CD4-positive, CD25-positive, alpha-beta regulatory T cell (primary cell): Measurements from ENCODE around the gene NXN. TPM values are rescaled to one million over a fixed set of nuclear protein-coding genes. Genes with fewer than 3 reads are reported as not detected.

Source experiments
- ATAC-seq, 2 donors: fragments of 150-1000 bp; cut with Tn5 transposase; one replicate each; pipeline ENCODE4 v1.10.0; 2021; ENCODE audit warnings: low read depth in 2 of 2, moderate number of reproducible peaks in 2 of 2, moderate library complexity in 1 of 2
- DNase-seq, 3 donors: peaks; one replicate each; pipeline versions ENCODE4 v3.0.0 to v3.0.0-alpha.2; 2012 to 2022; ENCODE audit warnings: mixed read lengths in 1 of 3
- H3K27ac ChIP-seq: one replicate; pipeline ENCODE4 v1.7.0; 2013; ENCODE audit warnings: mild to moderate bottlenecking, low read length; ENCODE audit not compliant: insufficient read depth, poor library complexity, severe bottlenecking
- H3K27me3 ChIP-seq: one replicate; pipeline ENCODE4 v1.7.0; 2013; ENCODE audit warnings: low read length; ENCODE audit not compliant: control insufficient read depth, insufficient read depth
- H3K36me3 ChIP-seq: one replicate; pipeline ENCODE4 v1.7.0; 2013; ENCODE audit warnings: mild to moderate bottlenecking, low read length, moderate library complexity; ENCODE audit not compliant: control insufficient read depth, insufficient read depth
- H3K4me1 ChIP-seq: 2 replicates; pipeline ENCODE4 v1.7.0; 2013; ENCODE audit warnings: mild to moderate bottlenecking, low read length; ENCODE audit not compliant: insufficient read depth, control insufficient read depth, poor library complexity, severe bottlenecking
- H3K4me3 ChIP-seq: one replicate; pipeline ENCODE4 v1.7.0; 2013; ENCODE audit warnings: low read depth, mild to moderate bottlenecking, low read length, moderate library complexity
- H3K9me3 ChIP-seq, 2 experiments: 1 replicate in 1 of 2; 2 replicates in 1 of 2; pipeline ENCODE4 v1.7.0; 2013; ENCODE audit warnings: low read length in 2 of 2, mild to moderate bottlenecking in 1 of 2, moderate library complexity in 1 of 2; ENCODE audit not compliant: control insufficient read depth in 2 of 2
- H3K27ac Mint-ChIP-seq, 3 donors: one replicate each; pipeline ENCODE4 v1.8.0; 2020 to 2022; ENCODE audit warnings: mild to moderate bottlenecking in 3 of 3, mixed read lengths in 3 of 3, moderate library complexity in 2 of 3
- H3K27me3 Mint-ChIP-seq: one replicate; pipeline ENCODE4 v1.8.0; 2022; ENCODE audit warnings: mild to moderate bottlenecking, mixed read lengths
- H3K36me3 Mint-ChIP-seq: one replicate; pipeline ENCODE4 v1.8.0; 2020; ENCODE audit warnings: mixed read lengths
- H3K4me1 Mint-ChIP-seq, 4 donors: one replicate each; pipeline ENCODE4 v1.8.0; 2020 to 2022; ENCODE audit warnings: mixed read lengths in 4 of 4, mild to moderate bottlenecking in 1 of 4
- H3K4me3 Mint-ChIP-seq, 4 donors: one replicate each; pipeline ENCODE4 v1.8.0; 2020 to 2022; ENCODE audit warnings: mild to moderate bottlenecking in 4 of 4, mixed read lengths in 4 of 4, moderate library complexity in 3 of 4
- H3K9me3 Mint-ChIP-seq, 7 donors: one replicate each; pipeline ENCODE4 v1.8.0; 2020 to 2022; ENCODE audit warnings: mixed read lengths in 7 of 7, mild to moderate bottlenecking in 3 of 7, moderate library complexity in 2 of 7
- polyA plus RNA-seq, 4 donors: library from polyadenylated mRNA; unstranded; fragments of 300-500 nt; fragmentation: Illumina TruSeq; gene quantifications; one replicate each; pipeline ENCODE4 v1.2.3, GENCODE V29; 2021
- total RNA-seq: library from RNA; stranded (reverse); gene quantifications from one replicate; pipeline ENCODE4 v1.2.3, GENCODE V29; 2022

NXN gene
- total and polyA plus RNA-seq, 5 donors from 2014 or later = 0.44 to 0.89 (median 0.65) TPM

DNA sequence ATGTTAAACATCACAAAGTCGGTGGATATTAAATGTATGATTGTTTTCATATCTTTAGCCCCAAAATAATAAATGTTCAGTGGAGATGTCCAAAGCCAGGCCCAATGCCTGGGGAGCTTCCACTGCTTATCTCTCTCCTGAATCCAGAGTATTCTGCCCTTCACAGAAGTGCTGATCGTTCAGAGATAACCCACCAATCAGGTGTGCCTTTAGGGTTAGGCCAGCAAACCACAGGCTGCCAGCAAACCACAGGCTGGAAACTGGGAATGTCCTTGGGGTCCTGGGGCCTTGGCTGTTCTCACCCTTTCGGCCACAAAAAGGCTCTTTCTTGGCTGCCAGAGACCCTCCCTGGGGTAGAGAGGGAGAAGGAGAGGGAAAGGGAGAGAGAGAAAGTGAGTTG, 33.9 kb downstream of the NXN start:
- Mint-ChIP-seq H3K27me3 (peaks cover 4% of the 10 kb centered on the region), H3K4me1 (peaks cover 0 to 5% (median 0%) of the 10 kb centered on the region in 4 donors), H3K27ac (no peak overlapping the region), H3K36me3 (no peaks in the 10 kb centered on the region), H3K9me3 (no peaks in the 10 kb centered on the region), H3K4me3 (no peak overlapping the region)
- H3K4me3 ChIP-seq = no peak overlapping the region
- no peaks in the 10 kb centered on the region for H3K4me1 ChIP-seq
- DNase-seq (no peak), ATAC-seq (no peak)
- no peaks in the 10 kb centered on the region for H3K36me3 ChIP-seq
- H3K27me3 ChIP-seq = no peaks in the 10 kb centered on the region
- no peaks in the 10 kb centered on the region for H3K9me3 ChIP-seq
- H3K27ac ChIP-seq = no peak overlapping the region

DNA sequence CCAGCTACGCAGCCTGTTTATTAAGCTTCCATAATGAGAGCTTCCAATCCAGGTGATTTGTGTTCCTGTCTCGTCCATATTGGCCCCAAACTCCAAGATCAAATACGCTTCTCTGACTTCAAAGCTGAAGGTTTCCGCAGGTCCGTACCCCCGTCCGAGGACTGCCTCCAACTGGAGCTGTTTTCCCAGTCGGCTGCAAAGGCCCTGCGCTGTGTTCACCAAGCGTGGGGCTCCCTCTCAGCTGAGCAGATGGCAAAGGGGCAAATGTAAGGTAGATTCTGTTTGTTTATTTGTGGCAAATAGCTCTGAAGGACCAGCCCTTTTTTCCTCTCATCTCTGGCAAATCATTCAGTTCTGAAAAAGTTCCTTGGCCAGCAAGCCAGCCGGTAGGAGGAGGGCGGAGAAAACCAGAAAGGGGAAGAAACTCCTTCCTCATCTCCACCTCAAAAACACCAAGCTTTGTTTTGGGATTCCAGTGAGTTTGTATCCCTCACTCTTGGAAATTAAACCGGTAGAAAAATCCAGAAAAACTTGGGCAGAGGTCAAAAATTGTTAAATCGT, 35.2 kb downstream of the NXN start:
- Mint-ChIP-seq H3K9me3 (no peaks in the 10 kb centered on the region), H3K36me3 (no peaks in the 10 kb centered on the region), H3K27ac (no peak overlapping the region), H3K4me1 (peaks cover 0 to 5% (median 0%) of the 10 kb centered on the region in 4 donors), H3K4me3 (no peak overlapping the region), H3K27me3 (peaks cover 4% of the 10 kb centered on the region)
- H3K4me1 ChIP-seq = no peaks in the 10 kb centered on the region
- ATAC-seq (no peak), DNase-seq (no peak)
- no peak overlapping the region for H3K4me3 ChIP-seq
- H3K27me3 ChIP-seq = no peaks in the 10 kb centered on the region
- H3K9me3 ChIP-seq = no peaks in the 10 kb centered on the region
- no peaks in the 10 kb centered on the region for H3K36me3 ChIP-seq
- H3K27ac ChIP-seq = no peak overlapping the region

DNA sequence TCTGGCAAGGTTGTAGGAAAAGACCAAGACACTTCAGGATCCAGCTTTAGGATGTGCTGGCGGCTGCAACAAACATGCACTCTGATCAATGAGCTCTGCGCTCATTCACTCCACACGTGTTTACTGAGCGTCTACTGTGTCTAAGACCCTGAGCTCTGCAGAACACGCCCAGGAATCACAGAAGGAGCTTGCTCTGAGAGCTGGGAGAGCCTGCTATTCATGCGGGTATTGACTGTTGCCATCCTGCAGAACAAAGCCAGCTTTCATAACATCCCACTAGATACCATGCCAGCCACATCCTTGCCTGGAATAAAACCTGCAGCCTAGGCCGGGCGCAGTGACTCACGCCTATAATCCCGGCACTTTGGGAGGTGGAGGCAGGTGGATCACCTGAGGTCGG, 44.1 kb downstream of the NXN start:
- H3K4me1 ChIP-seq = no peaks in the 10 kb centered on the region
- no peaks in the 10 kb centered on the region for H3K9me3 Mint-ChIP-seq
- no peaks in the 10 kb centered on the region for H3K4me1 Mint-ChIP-seq
- H3K27ac Mint-ChIP-seq = no peak overlapping the region
- H3K36me3 ChIP-seq = no peaks in the 10 kb centered on the region
- H3K27me3 ChIP-seq = no peaks in the 10 kb centered on the region
- no peak overlapping the region for H3K4me3 ChIP-seq
- no peaks in the 10 kb centered on the region for H3K27me3 Mint-ChIP-seq
- no peak overlapping the region for H3K27ac ChIP-seq
- H3K4me3 Mint-ChIP-seq = no peak overlapping the region
- H3K9me3 ChIP-seq = no peaks in the 10 kb centered on the region
- H3K36me3 Mint-ChIP-seq = no peaks in the 10 kb centered on the region
- ATAC-seq (no peak), DNase-seq (no peak)

DNA sequence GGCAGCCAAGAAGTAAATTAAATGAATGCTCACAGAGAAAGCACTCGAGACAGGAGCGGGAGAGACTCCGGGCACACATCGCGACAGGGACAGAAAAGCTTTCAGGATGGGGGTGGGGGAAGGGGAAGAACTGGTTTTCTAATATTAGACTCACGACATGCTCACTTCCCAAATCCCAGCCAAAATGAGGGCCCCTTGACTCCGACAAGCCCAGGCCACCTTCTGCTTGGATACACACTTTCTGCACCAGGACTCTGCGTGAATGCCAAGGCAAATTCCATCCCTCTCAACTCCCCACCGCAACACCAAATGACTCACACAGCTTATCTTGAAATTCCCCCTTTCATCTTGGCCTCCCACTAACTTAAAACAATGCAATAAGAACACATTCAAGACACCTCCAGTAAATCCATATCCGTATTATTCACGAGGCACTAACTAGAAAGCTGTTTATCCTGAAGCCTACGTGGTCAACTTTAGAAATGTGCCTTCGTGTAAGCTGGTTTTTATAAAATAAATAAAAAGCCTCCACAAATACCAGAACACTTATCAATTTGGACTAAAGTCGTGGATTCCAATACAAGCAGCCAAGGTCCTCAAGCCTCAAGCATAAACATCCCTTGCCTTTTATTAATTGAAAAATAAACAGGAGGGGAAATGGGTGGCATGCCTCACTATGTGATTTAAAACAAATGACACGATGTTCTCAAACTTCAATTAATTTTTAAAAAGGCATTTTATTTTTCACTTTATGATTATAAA, 46.1 kb downstream of the NXN start:
- no peak for DNase-seq
- H3K36me3 Mint-ChIP-seq = no peaks in the 10 kb centered on the region
- no peaks in the 10 kb centered on the region for H3K27me3 Mint-ChIP-seq
- H3K27me3 ChIP-seq = no peaks in the 10 kb centered on the region
- H3K4me3 Mint-ChIP-seq = no peak overlapping the region
- no peak overlapping the region for H3K27ac ChIP-seq
- H3K4me1 Mint-ChIP-seq = no peaks in the 10 kb centered on the region
- no peak overlapping the region for H3K27ac Mint-ChIP-seq
- no peaks in the 10 kb centered on the region for H3K4me1 ChIP-seq
- no peak for ATAC-seq
- peaks cover 0 to 1% (median 0%) of the 10 kb centered on the region in 7 donors for H3K9me3 Mint-ChIP-seq
- no peaks in the 10 kb centered on the region for H3K36me3 ChIP-seq
- no peaks in the 10 kb centered on the region for H3K9me3 ChIP-seq
- H3K4me3 ChIP-seq = no peak overlapping the region

DNA sequence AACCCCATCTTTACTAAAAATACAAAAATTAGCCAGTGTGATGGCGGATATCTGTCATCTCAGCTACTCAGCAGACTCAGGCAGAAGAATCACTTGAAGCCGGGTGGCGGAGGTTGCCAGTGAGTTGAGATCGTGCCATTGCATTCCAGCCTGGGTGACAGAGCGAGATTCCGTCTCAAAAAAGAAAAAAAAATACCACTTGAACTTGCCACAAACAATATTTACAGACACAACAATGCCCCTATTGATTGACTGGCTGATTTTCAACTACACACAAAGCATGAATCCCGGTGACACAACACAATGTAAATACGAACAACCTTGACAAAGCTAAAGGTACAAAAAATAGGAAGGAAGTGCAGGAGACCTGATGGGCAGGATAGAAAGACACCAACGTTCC, 49.3 kb downstream of the NXN start:
- H3K4me3 Mint-ChIP-seq = no peak overlapping the region
- Histone ChIP-seq H3K36me3 (no peaks in the 10 kb centered on the region), H3K4me3 (no peak overlapping the region), H3K4me1 (no peaks in the 10 kb centered on the region), H3K27ac (no peak overlapping the region), H3K9me3 (no peaks in the 10 kb centered on the region), H3K27me3 (no peaks in the 10 kb centered on the region)
- DNase-seq = no peak
- H3K27me3 Mint-ChIP-seq = peaks cover 12% of the 10 kb centered on the region
- no peak for ATAC-seq
- peaks cover 0 to 1% (median 0%) of the 10 kb centered on the region in 7 donors for H3K9me3 Mint-ChIP-seq
- H3K4me1 Mint-ChIP-seq = peaks cover 0 to 1% (median 0%) of the 10 kb centered on the region in 4 donors
- H3K36me3 Mint-ChIP-seq = no peaks in the 10 kb centered on the region
- H3K27ac Mint-ChIP-seq = no peak overlapping the region

DNA sequence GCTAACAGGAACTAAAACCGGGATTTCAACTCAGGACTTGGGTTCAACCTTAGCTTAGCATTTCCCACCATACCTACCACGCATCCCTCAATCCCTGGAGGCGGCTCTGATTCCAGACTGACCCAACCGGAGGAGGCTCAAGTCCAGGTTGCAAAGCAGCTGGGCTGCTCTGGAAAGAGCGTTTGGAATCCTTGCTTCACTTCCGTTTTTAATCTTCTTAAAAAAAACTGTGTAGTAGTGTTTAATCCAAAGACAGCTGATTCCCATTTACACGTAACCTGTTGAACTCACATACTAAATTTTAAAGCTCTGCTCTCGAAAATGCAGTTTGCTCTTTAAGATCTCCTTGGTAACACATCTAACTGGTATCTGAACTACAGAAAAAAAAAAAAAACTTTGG, 50.0 kb downstream of the NXN start:
- H3K27ac ChIP-seq = no peak overlapping the region
- no peak for ATAC-seq
- no peaks in the 10 kb centered on the region for H3K4me1 ChIP-seq
- Mint-ChIP-seq H3K36me3 (no peaks in the 10 kb centered on the region), H3K27me3 (peaks cover 12% of the 10 kb centered on the region), H3K4me1 (peaks cover 0 to 1% (median 0%) of the 10 kb centered on the region in 4 donors), H3K4me3 (no peak overlapping the region), H3K27ac (no peak overlapping the region), H3K9me3 (peaks cover 0 to 1% (median 0%) of the 10 kb centered on the region in 7 donors)
- no peaks in the 10 kb centered on the region for H3K9me3 ChIP-seq
- no peaks in the 10 kb centered on the region for H3K36me3 ChIP-seq
- H3K27me3 ChIP-seq = no peaks in the 10 kb centered on the region
- no peak for DNase-seq
- H3K4me3 ChIP-seq = no peak overlapping the region

DNA sequence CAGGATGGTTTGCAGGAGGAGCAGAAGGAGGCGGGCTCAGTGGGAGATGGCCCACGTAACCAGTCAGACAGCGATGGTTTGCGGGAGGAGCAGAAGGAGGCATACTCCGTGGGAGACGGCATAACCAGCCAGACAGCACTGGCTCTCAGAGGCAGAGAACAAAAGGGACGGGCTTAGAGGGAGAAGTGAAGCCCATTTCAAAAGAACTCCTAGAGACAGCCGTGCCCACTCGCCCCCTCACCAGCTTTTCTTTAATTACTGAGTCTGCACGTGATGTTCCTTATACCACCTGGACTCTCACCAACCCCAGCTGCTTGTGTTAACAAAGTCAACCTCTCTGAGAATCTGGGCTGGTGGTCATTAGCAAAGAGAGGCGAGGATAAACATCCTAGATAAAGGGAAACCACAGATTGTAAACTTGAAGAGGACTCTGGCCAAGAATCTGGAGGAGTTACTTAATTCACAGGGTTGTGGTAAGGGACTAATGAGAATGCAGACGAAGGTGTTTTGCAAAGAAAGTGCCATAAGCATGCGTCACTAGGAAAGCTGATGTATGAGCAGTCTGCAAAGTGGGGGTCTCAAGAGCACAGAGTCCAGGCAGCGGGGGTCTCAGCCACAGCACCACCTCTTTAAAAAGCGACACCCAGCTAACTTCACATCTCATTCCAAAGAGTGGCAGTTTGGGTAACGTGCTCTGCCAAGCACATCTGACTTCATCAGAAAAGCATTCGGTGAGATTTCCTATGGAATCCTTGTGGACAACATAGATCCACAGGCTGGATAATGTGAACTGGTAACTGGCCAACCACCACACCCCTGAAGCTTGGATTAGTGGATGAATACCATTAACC, 51.7 kb downstream of the NXN start:
- Histone ChIP-seq H3K27ac (no peak overlapping the region), H3K4me3 (no peak overlapping the region), H3K4me1 (no peaks in the 10 kb centered on the region), H3K9me3 (no peaks in the 10 kb centered on the region), H3K36me3 (no peaks in the 10 kb centered on the region), H3K27me3 (no peaks in the 10 kb centered on the region)
- Mint-ChIP-seq H3K27me3 (peaks cover 12% of the 10 kb centered on the region), H3K36me3 (no peaks in the 10 kb centered on the region), H3K4me3 (no peak overlapping the region), H3K4me1 (peaks cover 0 to 1% (median 0%) of the 10 kb centered on the region in 4 donors), H3K27ac (no peak overlapping the region), H3K9me3 (peaks cover 0 to 1% (median 0%) of the 10 kb centered on the region in 7 donors)
- DNase-seq = no peak
- ATAC-seq = no peak
